DND-41 (cell line): ENCODE data around the gene CPSF2.
"Not testable (repeated sequence)": the region's sequence is repeated elsewhere in the genome, so short reads cannot be mapped to it uniquely, and the experiment has no call there.

Experiments used
- ATAC-seq: fragments of 200-7000 bp; cut with Tn5 transposase; 3 replicates; pipeline ENCODE4 v1.9.1; 2021; ENCODE audit warnings: low read depth; ENCODE audit not compliant: insufficient read depth
- DNase-seq: peaks from one replicate; pipeline ENCODE4 v3.0.0-alpha.2; 2020
- H2AFZ ChIP-seq: 2 replicates; pipeline ENCODE4 v1.6.0; 2012; ENCODE audit warnings: low read depth, low read length
- H3K27ac ChIP-seq: 2 replicates; pipeline ENCODE4 v1.5.1; 2012; ENCODE audit warnings: low read length, inconsistent platforms
- H3K27me3 ChIP-seq: fragments of 200-600 bp; sonication (generic); 2 replicates; pipeline ENCODE4 v1.6.0; 2012; ENCODE audit warnings: low read length, mild to moderate bottlenecking, inconsistent platforms; ENCODE audit not compliant: insufficient read depth, poor library complexity
- H3K36me3 ChIP-seq: 2 replicates; pipeline ENCODE4 v1.5.1; 2012; ENCODE audit warnings: low read length, inconsistent platforms; ENCODE audit not compliant: insufficient read depth
- H3K4me1 ChIP-seq: 2 replicates; pipeline ENCODE4 v1.5.1; 2012; ENCODE audit warnings: mild to moderate bottlenecking, low read length; ENCODE audit not compliant: insufficient read depth
- H3K4me2 ChIP-seq: 2 replicates; pipeline ENCODE4 v1.6.0; 2012; ENCODE audit warnings: mild to moderate bottlenecking, moderate library complexity, low read length, inconsistent platforms; ENCODE audit not compliant: insufficient read depth
- H3K4me3 ChIP-seq, 2 experiments: fragments of 200-600 bp in 1 of 2; shearing (Covaris generic) in 1 of 2; 2 replicates each; pipeline ENCODE4 v1.5.1; 2012 to 2016; ENCODE audit warnings: inconsistent platforms in 2 of 2, low read length in 2 of 2, mild to moderate bottlenecking in 2 of 2, low read depth in 1 of 2, moderate library complexity in 1 of 2
- H3K79me2 ChIP-seq: 2 replicates; pipeline ENCODE4 v1.6.0; 2012; ENCODE audit warnings: low read length, inconsistent platforms; ENCODE audit not compliant: insufficient read depth
- H3K9ac ChIP-seq: 2 replicates; pipeline ENCODE4 v1.6.0; 2012; ENCODE audit warnings: low read depth, mild to moderate bottlenecking, inconsistent platforms, low read length, moderate library complexity
- H3K9me3 ChIP-seq: 2 replicates; pipeline ENCODE4 v1.5.1; 2012; ENCODE audit warnings: low read length, moderate library complexity, mild to moderate bottlenecking, inconsistent platforms; ENCODE audit not compliant: insufficient read depth, severe bottlenecking
- H4K20me1 ChIP-seq: 2 replicates; pipeline ENCODE4 v1.6.0; 2012; ENCODE audit warnings: low read length; ENCODE audit not compliant: insufficient read depth
- EZH2 ChIP-seq: IDR thresholded peaks from 3 replicates; pipeline ENCODE4 v1.6.1; 2012; ENCODE audit warnings: borderline replicate concordance, low read depth, mild to moderate bottlenecking, moderate library complexity, low read length, inconsistent platforms; ENCODE audit not compliant: severe bottlenecking
- TF ChIP-seq, protein P1 (sequence below): IDR thresholded peaks from 2 replicates; pipeline ENCODE4 v1.5.1; 2012; ENCODE audit warnings: borderline replicate concordance, low read length, moderate library complexity, mild to moderate bottlenecking; ENCODE audit not compliant: poor library complexity, severe bottlenecking; ENCODE audit errors: extremely low read depth

The CPSF2 gene

GRCh38 chr14:92185559-92185958, 63.8 kb downstream of the CPSF2 start:
- no peak overlapping the region for H3K27ac ChIP-seq
- H3K79me2 ChIP-seq: no peaks in the 10 kb centered on the region
- H4K20me1 ChIP-seq: no peaks in the 10 kb centered on the region
- no peaks in the 10 kb centered on the region for H3K27me3 ChIP-seq
- no peak for ATAC-seq
- H3K4me3 ChIP-seq: no peak overlapping the region
- DNase-seq: no peak
- TF ChIP-seq EZH2: no peak
- TF ChIP-seq, protein P1, sequence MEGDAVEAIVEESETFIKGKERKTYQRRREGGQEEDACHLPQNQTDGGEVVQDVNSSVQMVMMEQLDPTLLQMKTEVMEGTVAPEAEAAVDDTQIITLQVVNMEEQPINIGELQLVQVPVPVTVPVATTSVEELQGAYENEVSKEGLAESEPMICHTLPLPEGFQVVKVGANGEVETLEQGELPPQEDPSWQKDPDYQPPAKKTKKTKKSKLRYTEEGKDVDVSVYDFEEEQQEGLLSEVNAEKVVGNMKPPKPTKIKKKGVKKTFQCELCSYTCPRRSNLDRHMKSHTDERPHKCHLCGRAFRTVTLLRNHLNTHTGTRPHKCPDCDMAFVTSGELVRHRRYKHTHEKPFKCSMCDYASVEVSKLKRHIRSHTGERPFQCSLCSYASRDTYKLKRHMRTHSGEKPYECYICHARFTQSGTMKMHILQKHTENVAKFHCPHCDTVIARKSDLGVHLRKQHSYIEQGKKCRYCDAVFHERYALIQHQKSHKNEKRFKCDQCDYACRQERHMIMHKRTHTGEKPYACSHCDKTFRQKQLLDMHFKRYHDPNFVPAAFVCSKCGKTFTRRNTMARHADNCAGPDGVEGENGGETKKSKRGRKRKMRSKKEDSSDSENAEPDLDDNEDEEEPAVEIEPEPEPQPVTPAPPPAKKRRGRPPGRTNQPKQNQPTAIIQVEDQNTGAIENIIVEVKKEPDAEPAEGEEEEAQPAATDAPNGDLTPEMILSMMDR: no peak
- H3K4me1 ChIP-seq: no peaks in the 10 kb centered on the region
- no peak overlapping the region for H2AFZ ChIP-seq
- H3K9me3 ChIP-seq: peaks cover 18% of the 10 kb centered on the region
- H3K4me2 ChIP-seq: no peak overlapping the region
- H3K9ac ChIP-seq: no peak overlapping the region
- no peaks in the 10 kb centered on the region for H3K36me3 ChIP-seq

DNA sequence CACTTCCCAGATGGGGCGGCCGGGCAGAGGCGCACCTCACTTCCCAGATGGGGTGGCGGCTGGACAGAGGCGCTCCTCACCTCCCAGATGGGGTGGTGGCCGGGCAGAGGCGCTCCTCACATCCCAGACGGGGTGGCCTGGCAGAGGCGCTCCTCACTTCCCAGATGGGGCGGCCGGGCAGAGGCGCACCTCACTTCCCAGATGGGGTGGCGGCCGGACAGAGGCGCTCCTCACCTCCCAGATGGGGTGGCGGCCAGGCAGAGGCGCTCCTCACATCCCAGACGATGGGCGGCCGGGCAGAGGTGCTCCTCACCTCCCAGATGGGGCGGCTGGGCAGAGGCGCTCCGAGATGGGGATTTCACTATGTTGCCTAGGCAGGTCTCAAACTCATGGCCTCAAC, 65.8 kb downstream of the CPSF2 start:
- not testable (repeated sequence) for H3K36me3 ChIP-seq, H3K4me2 ChIP-seq, H3K27me3 ChIP-seq, H2AFZ ChIP-seq, H3K27ac ChIP-seq, H3K4me3 ChIP-seq, H3K79me2 ChIP-seq, H4K20me1 ChIP-seq, ATAC-seq, H3K9ac ChIP-seq, H3K4me1 ChIP-seq
- DNase-seq: peak; percentile 10
- H3K9me3 ChIP-seq: peaks cover 18% of the 10 kb centered on the region

GRCh38 chr14:92190768-92191167, 69.0 kb downstream of the CPSF2 start:
- no peak for DNase-seq
- Histone ChIP-seq H3K36me3 (no peaks in the 10 kb centered on the region), H3K4me1 (no peaks in the 10 kb centered on the region), H3K27ac (no peak overlapping the region), H2AFZ (no peak overlapping the region), H3K27me3 (no peaks in the 10 kb centered on the region), H3K9me3 (peaks cover 18% of the 10 kb centered on the region), H3K79me2 (no peaks in the 10 kb centered on the region), H3K4me3 (no peak overlapping the region), H3K4me2 (no peak overlapping the region), H3K9ac (no peak overlapping the region), H4K20me1 (no peaks in the 10 kb centered on the region)
- TF ChIP-seq, protein P1: no peak
- no peak for TF ChIP-seq EZH2
- no peak for ATAC-seq

DNA sequence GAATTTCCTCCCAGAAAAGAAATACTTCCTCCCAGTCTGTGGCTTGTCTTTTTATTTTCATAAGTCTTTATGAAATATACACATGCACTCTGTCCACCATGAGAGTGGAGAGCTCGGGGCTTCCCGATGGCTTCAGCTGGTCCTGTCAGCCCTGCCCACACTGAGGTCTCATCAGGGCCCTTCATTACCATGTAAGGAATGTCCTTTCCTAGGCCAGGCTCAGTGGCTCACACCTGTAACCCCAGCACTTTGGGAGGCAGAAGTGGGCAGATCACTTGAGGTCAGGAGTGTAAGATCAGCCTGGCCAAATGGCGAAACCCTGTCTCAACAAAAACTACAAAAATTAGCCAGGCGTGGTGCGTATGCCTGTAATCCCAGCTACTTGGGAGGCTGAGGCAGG, 77.0 kb downstream of the CPSF2 start:
- Histone ChIP-seq H2AFZ (no peak overlapping the region), H3K4me3 (no peak overlapping the region), H3K9ac (no peak overlapping the region), H3K79me2 (no peaks in the 10 kb centered on the region), H3K4me1 (no peaks in the 10 kb centered on the region), H3K27ac (no peak overlapping the region), H4K20me1 (no peaks in the 10 kb centered on the region), H3K27me3 (no peaks in the 10 kb centered on the region), H3K9me3 (no peaks in the 10 kb centered on the region), H3K36me3 (no peaks in the 10 kb centered on the region), H3K4me2 (no peak overlapping the region)
- no peak for TF ChIP-seq EZH2
- TF ChIP-seq, protein P1: no peak
- DNase-seq (no peak), ATAC-seq (no peak)
